CD4-positive, alpha-beta memory T cell (primary cell): ENCODE data around the gene BCR. TPM values are rescaled to one million over a fixed set of nuclear protein-coding genes. Genes with fewer than 3 reads are reported as not detected.

Source experiments
- CTCF ChIA-PET: fragments of 350-600 bp; sonication (Branson Sonifier 250); formaldehyde crosslinking; loops from one replicate; lab custom pipeline; 2021; ENCODE audit warnings: inconsistent platforms; ENCODE audit not compliant: partially characterized antibody; lab: Charles Lee
- POLR2A ChIA-PET: fragments of 350-600 bp; sonication (Branson Sonifier 250); formaldehyde crosslinking; loops from one replicate; lab custom pipeline; 2021; ENCODE audit not compliant: partially characterized antibody; lab: Charles Lee
- DNase-seq, 5 donors: peaks; one replicate each; pipeline versions ENCODE4 v3.0.0 to v3.0.0-alpha.2; 2020 to 2022; ENCODE audit warnings: mixed read lengths in 1 of 5
- H3K27ac ChIP-seq: one replicate; pipeline ENCODE4 v1.7.0; 2013; ENCODE audit warnings: low read depth, low read length
- H3K27me3 ChIP-seq: 2 replicates; pipeline ENCODE4 v1.7.0; 2013; ENCODE audit warnings: mild to moderate bottlenecking, low read length, moderate library complexity; ENCODE audit not compliant: insufficient read depth
- H3K36me3 ChIP-seq: 2 replicates; pipeline ENCODE4 v1.7.0; 2013; ENCODE audit warnings: mild to moderate bottlenecking, low read length, moderate library complexity; ENCODE audit not compliant: insufficient read depth
- H3K4me1 ChIP-seq: 2 replicates; pipeline ENCODE4 v1.7.0; 2013; ENCODE audit warnings: mild to moderate bottlenecking, low read length, moderate library complexity; ENCODE audit not compliant: insufficient read depth
- H3K4me3 ChIP-seq, 2 donors: one replicate each; pipeline ENCODE4 v1.7.0; 2013; ENCODE audit warnings: low read length in 2 of 2, mild to moderate bottlenecking in 1 of 2
- H3K9me3 ChIP-seq, 2 donors: one replicate each; pipeline ENCODE4 v1.7.0; 2013; ENCODE audit warnings: low read length in 2 of 2, control low read depth in 1 of 2; ENCODE audit not compliant: control insufficient read depth in 1 of 2
- H3K27ac Mint-ChIP-seq, 7 donors: one replicate each; pipeline ENCODE4 v1.8.0; 2020 to 2021; ENCODE audit warnings: mixed read lengths in 7 of 7, mild to moderate bottlenecking in 6 of 7, inconsistent platforms in 3 of 7, moderate library complexity in 3 of 7
- H3K27me3 Mint-ChIP-seq, 2 donors: one replicate each; pipeline ENCODE4 v1.8.0; 2020 to 2021; ENCODE audit warnings: mixed read lengths in 2 of 2
- H3K36me3 Mint-ChIP-seq, 2 donors: one replicate each; pipeline ENCODE4 v1.8.0; 2020 to 2021; ENCODE audit warnings: mixed read lengths in 2 of 2, inconsistent platforms in 1 of 2, mild to moderate bottlenecking in 1 of 2
- H3K4me1 Mint-ChIP-seq, 4 donors: one replicate each; pipeline ENCODE4 v1.8.0; 2020 to 2021; ENCODE audit warnings: mixed read lengths in 4 of 4, mild to moderate bottlenecking in 1 of 4
- H3K4me3 Mint-ChIP-seq, 8 donors: one replicate each; pipeline ENCODE4 v1.8.0; 2020 to 2021; ENCODE audit warnings: mixed read lengths in 8 of 8, mild to moderate bottlenecking in 7 of 8, moderate library complexity in 6 of 8, inconsistent platforms in 3 of 8
- H3K9me3 Mint-ChIP-seq, 8 donors: one replicate each; pipeline ENCODE4 v1.8.0; 2020 to 2021; ENCODE audit warnings: mixed read lengths in 8 of 8, mild to moderate bottlenecking in 5 of 8, inconsistent platforms in 3 of 8, moderate library complexity in 1 of 8
- intact Hi-C: fragments of 100-400 bp; cut with micrococcal nuclease; formaldehyde crosslinking; loops from one replicate; pipeline ENCODE4 v1.15.1; 2023
- polyA plus RNA-seq, 2 donors: library from polyadenylated mRNA; unstranded; fragments of 300-500 nt; fragmentation: Illumina TruSeq; gene quantifications; one replicate each; pipeline ENCODE4 v1.2.3, GENCODE V29; 2021
- total RNA-seq, 2 experiments: library from RNA; stranded (reverse); gene quantifications; one replicate each; pipeline ENCODE4 v1.2.3, GENCODE V29; 2021

The BCR gene
- total and polyA plus RNA-seq, 4 experiments from 2014 or later, result 3.3 to 75.6 (median 51.2) TPM

- Histone ChIP-seq H3K36me3 (peaks cover 6% of the 10 kb centered on the region), H3K4me3 (no peak overlapping the region), H3K9me3 (no peaks in the 10 kb centered on the region), H3K27me3 (no peaks in the 10 kb centered on the region), H3K27ac (no peak overlapping the region), H3K4me1 (peaks cover under 1% of the 10 kb centered on the region)
- intact Hi-C loops, result no loop called here
- Mint-ChIP-seq H3K4me1 (peaks cover 17 to 68% (median 36%) of the 10 kb centered on the region in 4 donors), H3K27ac (peak overlapping the region in 3 of 7 donors; percentile 43 to 75 (median 65)), H3K9me3 (peaks cover 0 to 2% (median 0%) of the 10 kb centered on the region in 8 donors), H3K36me3 (peaks cover 9 to 26% of the 10 kb centered on the region in 2 donors), H3K4me3 (no peak overlapping the region), H3K27me3 (no peaks in the 10 kb centered on the region)
- CTCF ChIA-PET, result no interaction called here
- no peak for DNase-seq
- POLR2A ChIA-PET, result interaction anchor here (1.0 kb wide), 1 partner anchor 13 kb away, joined by 3 read pairs; no protein-coding TSS in a partner anchor
Measured at GRCh38 chr22:23203452-23204124, 23.3 kb downstream of the BCR start.

GRCh38 chr22:23204125-23204488 is 23.8 kb downstream of the BCR start:
- DNase-seq, result no peak
- H3K27me3 ChIP-seq, result no peaks in the 10 kb centered on the region
- peaks cover 0 to 2% (median 0%) of the 10 kb centered on the region in 8 donors for H3K9me3 Mint-ChIP-seq
- peaks cover 6% of the 10 kb centered on the region for H3K36me3 ChIP-seq
- H3K27ac Mint-ChIP-seq, result peak overlapping the region in 4 of 7 donors; percentile 10 to 48 (median 36)
- no peak overlapping the region for H3K4me3 Mint-ChIP-seq
- no peaks in the 10 kb centered on the region for H3K27me3 Mint-ChIP-seq
- intact Hi-C loops, result no loop called here
- no peak overlapping the region for H3K4me3 ChIP-seq
- CTCF ChIA-PET, result no interaction called here
- no peaks in the 10 kb centered on the region for H3K4me1 ChIP-seq
- no peak overlapping the region for H3K27ac ChIP-seq
- H3K9me3 ChIP-seq, result no peaks in the 10 kb centered on the region
- H3K4me1 Mint-ChIP-seq, result peaks cover 18 to 63% (median 38%) of the 10 kb centered on the region in 4 donors
- POLR2A ChIA-PET, result interaction anchor here (1.0 kb wide), 1 partner anchor 12 kb away, joined by 3 read pairs; no protein-coding TSS in a partner anchor
- H3K36me3 Mint-ChIP-seq, result peaks cover 12 to 26% of the 10 kb centered on the region in 2 donors

- no peaks in the 10 kb centered on the region for H3K9me3 ChIP-seq
- peaks cover 18 to 58% (median 34%) of the 10 kb centered on the region in 4 donors for H3K4me1 Mint-ChIP-seq
- H3K27ac ChIP-seq, result no peak overlapping the region
- H3K27me3 ChIP-seq, result no peaks in the 10 kb centered on the region
- H3K36me3 Mint-ChIP-seq, result peaks cover 12 to 25% of the 10 kb centered on the region in 2 donors
- peak overlapping the region in 2 of 7 donors; percentile 47 to 48 for H3K27ac Mint-ChIP-seq
- H3K4me3 ChIP-seq, result no peak overlapping the region
- no peaks in the 10 kb centered on the region for H3K4me1 ChIP-seq
- no peaks in the 10 kb centered on the region for H3K27me3 Mint-ChIP-seq
- H3K36me3 ChIP-seq, result peaks cover 6% of the 10 kb centered on the region
- intact Hi-C loops, result no loop called here
- no peak overlapping the region for H3K4me3 Mint-ChIP-seq
- peaks cover 0 to 2% (median 0%) of the 10 kb centered on the region in 8 donors for H3K9me3 Mint-ChIP-seq
- CTCF ChIA-PET, result no interaction called here
- DNase-seq, result no peak
- POLR2A ChIA-PET, result interaction anchor here (1.0 kb wide), 1 partner anchor 12 kb away, joined by 3 read pairs; no protein-coding TSS in a partner anchor
Measured at GRCh38 chr22:23204541-23205157, 24.3 kb downstream of the BCR start.

- Histone ChIP-seq H3K4me1 (no peaks in the 10 kb centered on the region), H3K9me3 (no peaks in the 10 kb centered on the region), H3K27me3 (no peaks in the 10 kb centered on the region), H3K36me3 (peaks cover 6% of the 10 kb centered on the region), H3K4me3 (no peak overlapping the region), H3K27ac (no peak overlapping the region)
- Mint-ChIP-seq H3K4me1 (peaks cover 20 to 54% (median 33%) of the 10 kb centered on the region in 4 donors), H3K27ac (peak overlapping the region in 2 of 7 donors; percentile 24 to 59), H3K27me3 (no peaks in the 10 kb centered on the region), H3K9me3 (peaks cover 0 to 2% (median 0%) of the 10 kb centered on the region in 8 donors), H3K36me3 (peaks cover 12 to 25% of the 10 kb centered on the region in 2 donors), H3K4me3 (no peak overlapping the region)
- POLR2A ChIA-PET, result interaction anchor here (1.1 kb wide), 1 partner anchor 22 kb away, joined by 3 read pairs; no protein-coding TSS in a partner anchor
- CTCF ChIA-PET, result interaction anchor here (0.7 to 1.1 kb wide), 3 partner anchors 25 to 76 kb away, joined by 3 read pairs; partner anchors contain the start of gene BCR
- DNase-seq, result no peak
- intact Hi-C loops, result no loop called here
Measured at GRCh38 chr22:23205339-23206049, 25.2 kb downstream of the BCR start.

- no peaks in the 10 kb centered on the region for H3K27me3 Mint-ChIP-seq
- ChIA-PET POLR2A (interaction anchor here (1.1 to 1.5 kb wide), 2 partner anchors 19 to 24 kb away, joined by 3 to 6 read pairs; no protein-coding TSS in a partner anchor), CTCF (no interaction called here)
- peaks cover 5% of the 10 kb centered on the region for H3K4me1 ChIP-seq
- H3K4me1 Mint-ChIP-seq, result peaks cover 24 to 48% (median 33%) of the 10 kb centered on the region in 4 donors
- peaks cover 0 to 2% (median 0%) of the 10 kb centered on the region in 8 donors for H3K9me3 Mint-ChIP-seq
- H3K36me3 Mint-ChIP-seq, result peaks cover 9 to 28% of the 10 kb centered on the region in 2 donors
- H3K27ac ChIP-seq, result no peak overlapping the region
- H3K27ac Mint-ChIP-seq, result peak overlapping the region in 3 of 7 donors; percentile 5 to 24 (median 6)
- H3K27me3 ChIP-seq, result no peaks in the 10 kb centered on the region
- no peak for DNase-seq
- H3K4me3 ChIP-seq, result no peak overlapping the region
- intact Hi-C loops, result no loop called here
- no peaks in the 10 kb centered on the region for H3K9me3 ChIP-seq
- no peak overlapping the region for H3K4me3 Mint-ChIP-seq
- peaks cover 6% of the 10 kb centered on the region for H3K36me3 ChIP-seq
Measured at GRCh38 chr22:23206915-23207314, 26.6 kb downstream of the BCR start.

- POLR2A ChIA-PET, result interaction anchor here (1.5 kb wide), 1 partner anchor 18 kb away, joined by 6 read pairs; no protein-coding TSS in a partner anchor
Measured at GRCh38 chr22:23207729-23208393, 27.6 kb downstream of the BCR start.

More at GRCh38 chr22:23207729-23208393, 27.6 kb downstream of the BCR start:
- CTCF ChIA-PET, result interaction anchor here (1.2 kb wide), 1 partner anchor 9 kb away, joined by 3 read pairs; no protein-coding TSS in a partner anchor
- Histone ChIP-seq H3K36me3 (peaks cover 6% of the 10 kb centered on the region), H3K27me3 (no peaks in the 10 kb centered on the region), H3K4me1 (peaks cover 11% of the 10 kb centered on the region), H3K27ac (no peak overlapping the region), H3K9me3 (no peaks in the 10 kb centered on the region), H3K4me3 (no peak overlapping the region)
- Mint-ChIP-seq H3K4me1 (peaks cover 24 to 49% (median 32%) of the 10 kb centered on the region in 4 donors), H3K36me3 (peaks cover 9 to 26% of the 10 kb centered on the region in 2 donors), H3K27me3 (no peaks in the 10 kb centered on the region), H3K4me3 (no peak overlapping the region), H3K9me3 (peaks cover 0 to 2% (median 0%) of the 10 kb centered on the region in 8 donors), H3K27ac (peak overlapping the region in 4 of 7 donors; percentile 22 to 77 (median 57))
- intact Hi-C loops, result no loop called here
- no peak for DNase-seq
